ENCODE data around the gene GALE.
"Not testable (repeated sequence)": the region's sequence is repeated elsewhere in the genome, so short reads cannot be mapped to it uniquely, and the experiment has no call there.

Gene GALE

DNA sequence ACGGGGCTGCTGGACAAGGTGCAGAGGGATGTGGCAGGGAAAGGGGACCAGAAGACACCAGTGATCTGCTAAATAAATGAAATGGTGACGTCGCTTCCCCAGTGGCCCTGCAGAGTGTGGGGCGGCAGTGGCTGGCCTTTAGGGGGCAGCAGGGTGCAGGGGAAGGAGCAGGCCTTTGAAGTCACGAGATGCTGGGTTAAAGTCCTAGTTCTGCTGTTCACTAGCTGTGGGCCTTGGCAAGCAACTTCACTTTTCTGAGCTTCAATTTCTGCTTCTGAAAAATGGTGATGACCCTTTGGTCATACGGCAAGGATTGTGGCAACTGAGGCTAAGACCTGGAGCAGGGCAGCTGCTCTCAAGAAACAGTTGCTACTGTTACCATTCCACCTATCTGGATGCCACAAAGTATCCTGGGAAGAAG lies 9.2 kb upstream of the GALE start:
- H3K36me3 ChIP-seq (ENCODE audit: control insufficient read depth, insufficient read depth, low read length) = peaks cover 19% of the 10 kb centered on the region
- no peak overlapping the region for H3K4me3 ChIP-seq (ENCODE audit: extremely low read depth, insufficient read depth, low read length, poor library complexity, severe bottlenecking)
- no peaks in the 10 kb centered on the region for H3K4me1 ChIP-seq (ENCODE audit: control insufficient read depth, insufficient read depth, low read length, poor library complexity, severe bottlenecking)
- H3K27ac ChIP-seq (ENCODE audit: low read depth, low read length, severe bottlenecking) = no peak overlapping the region
- no peaks in the 10 kb centered on the region for H3K9me3 ChIP-seq (ENCODE audit: control insufficient read depth, low read length)
- WGBS, 2 experiments (ENCODE audit: insufficient coverage in 2 of 2) = 25 to 30% methylated on average over 5 to 6 of the region's 6 CpGs

DNA sequence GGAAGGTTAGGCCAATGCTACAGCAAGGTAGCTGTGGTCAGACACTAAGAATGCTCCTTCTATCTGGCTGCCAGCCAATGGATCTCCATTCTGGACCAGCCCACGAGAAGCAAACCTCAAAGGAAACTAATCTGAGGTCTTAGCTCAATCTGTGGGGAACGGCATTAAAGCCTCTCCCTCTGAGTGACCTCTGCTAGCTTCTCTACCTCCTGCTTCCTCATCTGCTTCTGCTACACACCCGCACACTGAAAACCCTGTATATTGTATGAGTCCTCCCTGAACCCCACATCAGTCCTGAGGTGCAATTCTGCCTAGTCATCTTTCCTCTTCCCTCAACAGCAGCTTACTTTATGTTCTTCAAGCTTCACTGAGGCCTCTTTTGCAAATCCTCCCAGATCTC lies 6.9 kb upstream of the GALE start:
- WGBS, 2 experiments (ENCODE audit: insufficient coverage in 2 of 2) = 86 to 96% methylated on average over 2 of the region's 3 CpGs
- Histone ChIP-seq H3K36me3 (ENCODE audit: control insufficient read depth, insufficient read depth, low read length) (peaks cover 9% of the 10 kb centered on the region), H3K27ac (ENCODE audit: low read depth, low read length, severe bottlenecking) (no peak overlapping the region), H3K9me3 (ENCODE audit: control insufficient read depth, low read length) (no peaks in the 10 kb centered on the region), H3K4me3 (ENCODE audit: extremely low read depth, insufficient read depth, low read length, poor library complexity, severe bottlenecking) (no peak overlapping the region), H3K4me1 (ENCODE audit: control insufficient read depth, insufficient read depth, low read length, poor library complexity, severe bottlenecking) (no peaks in the 10 kb centered on the region)

DNA sequence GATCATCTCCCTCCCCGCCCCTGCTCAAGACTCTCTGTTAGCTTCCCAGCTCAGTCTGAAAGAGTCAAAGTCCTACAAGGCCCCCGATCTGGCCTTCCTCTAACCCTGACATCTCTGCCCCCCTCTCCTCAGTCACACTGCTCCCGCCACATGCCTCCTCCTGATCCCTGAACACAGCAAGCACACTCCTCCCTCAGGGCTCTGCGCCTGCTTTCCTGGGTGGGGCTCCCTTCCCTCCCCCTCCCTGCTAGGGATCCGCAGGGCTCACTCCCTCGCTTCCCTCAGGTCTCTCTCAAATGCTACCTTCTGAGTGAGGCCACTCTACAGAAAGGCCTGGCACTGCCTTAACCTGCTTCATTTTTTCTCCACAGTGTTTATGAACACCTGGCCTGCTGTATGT lies 5.7 kb upstream of the GALE start:
- peaks cover 9% of the 10 kb centered on the region for H3K36me3 ChIP-seq (ENCODE audit: control insufficient read depth, insufficient read depth, low read length)
- WGBS, 2 experiments (ENCODE audit: insufficient coverage in 2 of 2) = 82 to 91% methylated on average over 4 to 6 of the region's 6 CpGs
- no peak overlapping the region for H3K4me3 ChIP-seq (ENCODE audit: extremely low read depth, insufficient read depth, low read length, poor library complexity, severe bottlenecking)
- H3K27ac ChIP-seq (ENCODE audit: low read depth, low read length, severe bottlenecking) = no peak overlapping the region
- no peaks in the 10 kb centered on the region for H3K9me3 ChIP-seq (ENCODE audit: control insufficient read depth, low read length)
- H3K4me1 ChIP-seq (ENCODE audit: control insufficient read depth, insufficient read depth, low read length, poor library complexity, severe bottlenecking) = peaks cover 1% of the 10 kb centered on the region

DNA sequence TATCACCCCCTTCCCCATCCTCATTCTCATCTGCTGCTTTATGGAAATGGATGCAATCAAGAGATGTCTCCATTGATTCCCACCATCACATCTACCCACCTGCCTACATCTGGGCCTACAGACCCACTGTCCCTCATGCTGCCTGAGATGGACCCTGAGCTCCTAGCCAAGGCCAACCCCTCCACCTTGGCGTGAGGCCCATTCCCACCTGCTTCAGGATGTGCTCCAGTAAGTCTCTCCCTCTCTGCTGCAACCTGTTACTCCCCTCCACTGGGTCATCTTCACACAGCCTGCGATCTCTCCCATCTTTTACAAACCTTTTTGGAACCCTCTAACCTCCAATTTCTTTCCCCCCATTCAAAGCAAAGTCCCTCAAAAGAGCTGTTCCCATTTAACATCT lies 4.5 kb upstream of the GALE start:
- H3K36me3 ChIP-seq (ENCODE audit: control insufficient read depth, insufficient read depth, low read length) = peaks cover 9% of the 10 kb centered on the region
- H3K27ac ChIP-seq (ENCODE audit: low read depth, low read length, severe bottlenecking) = no peak overlapping the region
- 88 to 95% methylated on average over 2 of the region's 2 CpGs for WGBS, 2 experiments (ENCODE audit: insufficient coverage in 2 of 2)
- no peak overlapping the region for H3K4me3 ChIP-seq (ENCODE audit: extremely low read depth, insufficient read depth, low read length, poor library complexity, severe bottlenecking)
- no peaks in the 10 kb centered on the region for H3K9me3 ChIP-seq (ENCODE audit: control insufficient read depth, low read length)
- peaks cover 3% of the 10 kb centered on the region for H3K4me1 ChIP-seq (ENCODE audit: control insufficient read depth, insufficient read depth, low read length, poor library complexity, severe bottlenecking)

DNA sequence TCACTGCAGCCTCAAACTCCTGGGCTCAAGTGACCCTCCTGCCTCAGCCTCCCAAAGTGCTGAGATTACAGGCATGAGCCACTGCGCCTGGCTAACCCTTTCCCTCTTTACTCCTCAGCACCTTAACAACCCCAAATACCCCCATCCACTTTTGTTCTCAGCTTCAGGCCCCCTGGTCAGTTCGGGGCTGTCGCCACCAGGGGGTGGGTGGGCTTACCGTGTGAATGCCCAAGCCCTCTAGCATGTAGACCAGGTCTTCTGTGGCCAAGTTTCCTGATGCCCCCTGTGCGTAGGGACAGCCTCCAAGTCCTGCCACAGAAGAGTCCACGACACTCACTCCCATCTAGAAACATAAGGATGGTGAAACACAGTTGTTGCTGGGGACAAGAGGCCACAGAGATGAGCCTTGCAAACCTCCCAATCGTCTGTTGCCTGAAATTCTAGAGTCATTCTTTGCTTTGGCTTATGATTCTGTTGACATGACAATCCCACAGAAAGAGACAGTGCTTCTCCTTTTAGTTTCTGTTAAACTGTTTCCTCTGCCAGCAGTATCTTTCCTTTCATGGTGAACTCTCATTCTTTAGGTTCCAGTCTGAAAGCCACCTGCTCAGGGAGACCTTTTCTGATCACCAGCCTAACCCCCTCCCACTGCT lies 3.8 kb upstream of the GALE start:
- Histone ChIP-seq H3K9me3 (ENCODE audit: control insufficient read depth, low read length) (no peaks in the 10 kb centered on the region), H3K27ac (ENCODE audit: low read depth, low read length, severe bottlenecking) (no peak overlapping the region), H3K36me3 (ENCODE audit: control insufficient read depth, insufficient read depth, low read length) (peaks cover 9% of the 10 kb centered on the region), H3K4me1 (ENCODE audit: control insufficient read depth, insufficient read depth, low read length, poor library complexity, severe bottlenecking) (peaks cover 6% of the 10 kb centered on the region), H3K4me3 (ENCODE audit: extremely low read depth, insufficient read depth, low read length, poor library complexity, severe bottlenecking) (no peak overlapping the region)
- 81 to 88% methylated on average over 4 to 7 of the region's 7 CpGs for WGBS, 2 experiments (ENCODE audit: insufficient coverage in 2 of 2)

DNA sequence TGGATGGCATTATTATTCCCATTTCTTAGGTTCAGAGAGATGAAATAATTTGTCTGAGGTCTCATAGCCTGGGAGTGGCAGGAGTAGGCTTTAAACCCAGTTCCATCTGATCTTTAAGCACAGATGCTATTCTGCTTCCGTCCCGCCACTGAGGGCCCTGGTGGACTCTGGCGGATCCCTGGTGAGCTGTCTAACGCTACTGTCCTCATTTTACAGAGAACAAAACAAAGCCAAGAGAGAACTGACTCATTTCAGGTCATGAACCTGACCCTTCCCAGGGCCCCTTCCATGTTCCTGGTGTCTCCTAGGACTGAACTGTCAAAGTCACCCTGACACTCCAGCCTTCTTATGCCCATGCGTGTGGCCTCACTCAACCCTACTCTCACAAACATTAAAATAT lies 3.1 kb upstream of the GALE start:
- Histone ChIP-seq H3K4me1 (ENCODE audit: control insufficient read depth, insufficient read depth, low read length, poor library complexity, severe bottlenecking) (peaks cover 13% of the 10 kb centered on the region), H3K36me3 (ENCODE audit: control insufficient read depth, insufficient read depth, low read length) (peaks cover 12% of the 10 kb centered on the region), H3K9me3 (ENCODE audit: control insufficient read depth, low read length) (no peaks in the 10 kb centered on the region), H3K4me3 (ENCODE audit: extremely low read depth, insufficient read depth, low read length, poor library complexity, severe bottlenecking) (no peak overlapping the region), H3K27ac (ENCODE audit: low read depth, low read length, severe bottlenecking) (no peak overlapping the region)
- WGBS, 2 experiments (ENCODE audit: insufficient coverage in 2 of 2) = 94 to 95% methylated on average over 5 of the region's 5 CpGs

DNA sequence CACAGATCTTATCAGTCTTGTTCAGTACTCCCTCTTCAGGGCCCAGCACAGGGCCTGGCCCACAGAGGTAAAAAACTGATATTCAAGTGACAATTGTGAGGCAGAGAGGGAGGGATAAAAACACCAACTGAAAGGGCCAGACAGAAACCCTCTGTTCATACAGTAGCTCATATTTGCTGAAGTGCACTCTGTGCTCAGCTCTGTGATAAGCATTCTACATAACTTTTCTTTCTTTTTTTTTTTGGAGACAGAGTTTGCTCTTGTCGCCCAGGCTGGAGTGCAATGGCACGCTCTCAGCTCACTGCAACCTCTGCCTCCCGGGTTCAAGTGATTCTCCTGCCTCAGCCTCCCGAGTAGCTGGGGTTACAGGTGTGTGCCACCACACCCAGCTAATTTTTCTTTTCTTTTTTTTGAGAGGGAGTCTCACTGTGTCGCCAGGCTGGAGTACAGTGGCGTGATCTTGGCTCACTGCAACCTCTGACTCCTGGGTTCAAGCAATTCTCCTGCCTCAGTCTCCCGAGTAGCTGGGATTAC lies 2.3 kb upstream of the GALE start:
- H3K4me3 ChIP-seq (ENCODE audit: extremely low read depth, insufficient read depth, low read length, poor library complexity, severe bottlenecking); H3K9me3 ChIP-seq (ENCODE audit: control insufficient read depth, low read length); H3K27ac ChIP-seq (ENCODE audit: low read depth, low read length, severe bottlenecking): not testable (repeated sequence)
- WGBS, 2 experiments (ENCODE audit: insufficient coverage in 2 of 2) = 90 to 93% methylated on average over 4 to 5 of the region's 7 CpGs
- Histone ChIP-seq H3K36me3 (ENCODE audit: control insufficient read depth, insufficient read depth, low read length) (peaks cover 15% of the 10 kb centered on the region), H3K4me1 (ENCODE audit: control insufficient read depth, insufficient read depth, low read length, poor library complexity, severe bottlenecking) (peaks cover 14% of the 10 kb centered on the region)

DNA sequence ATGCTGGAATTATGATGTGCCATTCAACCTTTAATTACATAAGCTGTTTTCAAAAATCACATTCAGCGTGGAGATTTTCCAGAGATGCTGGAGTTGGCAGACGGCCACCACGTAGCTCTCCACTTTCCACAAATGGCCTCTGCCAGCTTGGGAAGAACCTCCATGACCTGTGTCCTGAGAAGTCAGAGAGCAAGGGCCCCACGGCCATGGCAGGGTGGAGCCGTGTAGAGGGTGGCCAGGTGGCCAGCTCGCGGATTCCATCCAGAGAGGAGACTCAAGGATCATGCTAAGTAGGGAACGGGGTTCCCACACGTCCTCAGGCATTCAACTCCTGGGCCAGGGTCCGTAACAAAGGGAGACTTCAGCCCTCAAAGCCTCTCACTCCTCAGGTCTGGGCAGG lies 1.3 kb upstream of the GALE start:
- Histone ChIP-seq H3K36me3 (ENCODE audit: control insufficient read depth, insufficient read depth, low read length) (peaks cover 22% of the 10 kb centered on the region), H3K4me1 (ENCODE audit: control insufficient read depth, insufficient read depth, low read length, poor library complexity, severe bottlenecking) (peaks cover 14% of the 10 kb centered on the region), H3K27ac (ENCODE audit: low read depth, low read length, severe bottlenecking) (no peak overlapping the region), H3K4me3 (ENCODE audit: extremely low read depth, insufficient read depth, low read length, poor library complexity, severe bottlenecking) (no peak overlapping the region), H3K9me3 (ENCODE audit: control insufficient read depth, low read length) (no peaks in the 10 kb centered on the region)
- WGBS, 2 experiments (ENCODE audit: insufficient coverage in 2 of 2) = 77 to 82% methylated on average over 10 of the region's 10 CpGs

DNA sequence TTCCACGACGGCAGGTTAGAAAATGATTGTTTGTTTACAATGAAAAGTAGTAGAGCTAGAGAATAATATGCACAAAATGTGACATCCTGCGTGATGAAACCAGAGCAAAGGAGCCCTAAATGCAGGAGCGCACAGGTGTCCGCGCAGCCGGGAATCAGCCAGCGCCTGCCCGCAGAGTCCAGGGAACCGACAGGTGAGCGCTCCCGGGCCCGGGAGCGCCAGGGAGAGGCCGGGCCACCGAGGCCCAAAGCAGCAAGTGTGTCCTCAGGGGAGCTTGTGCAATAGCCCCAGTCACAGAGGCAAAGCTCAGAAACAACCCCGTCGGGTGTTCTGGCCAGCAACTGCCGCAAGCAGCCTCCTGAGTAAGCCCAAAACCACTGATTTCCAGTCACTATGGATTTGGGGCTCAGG lies 789 bp upstream of the GALE start:
- Histone ChIP-seq H3K36me3 (ENCODE audit: control insufficient read depth, insufficient read depth, low read length) (peaks cover 24% of the 10 kb centered on the region), H3K9me3 (ENCODE audit: control insufficient read depth, low read length) (no peaks in the 10 kb centered on the region), H3K4me1 (ENCODE audit: control insufficient read depth, insufficient read depth, low read length, poor library complexity, severe bottlenecking) (peaks cover 14% of the 10 kb centered on the region), H3K4me3 (ENCODE audit: extremely low read depth, insufficient read depth, low read length, poor library complexity, severe bottlenecking) (peak overlapping the region; percentile 80), H3K27ac (ENCODE audit: low read depth, low read length, severe bottlenecking) (peak overlapping the region; percentile 73)
- 30 to 32% methylated on average over 19 of the region's 19 CpGs for WGBS, 2 experiments (ENCODE audit: insufficient coverage in 2 of 2)

DNA sequence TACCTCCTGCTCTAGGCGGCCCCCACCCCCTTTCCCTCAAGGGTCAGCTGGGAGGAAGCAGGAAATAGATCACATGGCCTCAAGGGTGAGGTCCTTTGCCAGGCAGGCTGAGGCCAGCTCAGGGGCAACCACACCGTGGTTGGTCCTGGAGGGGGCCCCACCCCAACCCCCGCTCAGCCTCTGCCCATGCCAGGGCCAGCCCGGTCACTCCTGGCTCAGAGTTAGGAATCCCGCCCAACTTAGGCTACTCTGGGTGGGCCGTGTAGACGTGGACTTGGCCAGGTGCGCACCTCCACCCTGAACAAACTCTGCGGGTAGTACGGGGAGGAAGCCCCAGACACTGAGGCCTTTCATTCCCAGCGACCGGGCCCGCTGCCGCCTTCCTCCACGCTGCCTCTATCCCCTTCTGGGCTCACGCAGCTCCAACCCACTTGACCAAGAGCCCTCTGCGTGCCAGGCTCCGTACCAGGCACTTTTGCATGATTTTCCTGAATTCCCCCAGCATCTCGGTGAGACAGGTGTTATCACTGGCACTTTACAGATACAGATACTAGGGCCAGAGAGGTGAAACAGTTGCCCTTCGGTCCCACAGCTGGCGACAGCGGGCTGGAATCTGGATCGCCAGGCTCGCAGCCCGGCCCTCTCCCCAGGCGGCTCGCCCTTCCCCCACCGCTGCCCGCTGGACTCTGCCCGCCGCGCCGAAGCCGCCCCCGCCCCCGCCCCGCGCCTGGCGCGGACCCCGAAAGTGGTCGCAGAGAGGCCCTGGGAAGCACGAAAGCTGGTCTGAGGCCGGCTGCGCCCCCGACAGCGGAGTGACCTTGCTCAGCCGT lies 769 bp downstream of the GALE start:
- Histone ChIP-seq H3K4me1 (ENCODE audit: control insufficient read depth, insufficient read depth, low read length, poor library complexity, severe bottlenecking) (peaks cover 18% of the 10 kb centered on the region), H3K36me3 (ENCODE audit: control insufficient read depth, insufficient read depth, low read length) (peaks cover 32% of the 10 kb centered on the region), H3K4me3 (ENCODE audit: extremely low read depth, insufficient read depth, low read length, poor library complexity, severe bottlenecking) (peak overlapping the region; percentile 80), H3K9me3 (ENCODE audit: control insufficient read depth, low read length) (no peaks in the 10 kb centered on the region), H3K27ac (ENCODE audit: low read depth, low read length, severe bottlenecking) (peak overlapping the region; percentile 83)
- WGBS, 2 experiments (ENCODE audit: insufficient coverage in 2 of 2) = 4 to 6% methylated on average over 35 to 41 of the region's 48 CpGs

DNA sequence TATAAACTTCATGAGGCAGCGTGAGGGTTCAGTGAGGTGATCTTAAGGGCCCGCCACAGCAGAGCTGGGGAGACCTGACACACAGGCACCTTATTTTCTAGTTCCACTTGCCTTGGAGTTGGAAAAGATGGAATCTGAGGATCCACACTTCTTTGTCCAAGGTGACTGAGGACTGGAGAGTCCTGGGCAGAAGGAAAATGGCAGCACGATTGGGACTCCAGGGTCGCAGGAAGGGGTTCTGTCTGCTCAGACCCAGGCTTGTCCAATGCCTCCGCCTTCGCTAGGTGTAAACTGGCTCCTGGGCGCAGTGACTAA lies 1.3 kb downstream of the GALE start:
- Histone ChIP-seq H3K27ac (ENCODE audit: low read depth, low read length, severe bottlenecking) (peak overlapping the region; percentile 83), H3K4me3 (ENCODE audit: extremely low read depth, insufficient read depth, low read length, poor library complexity, severe bottlenecking) (peak overlapping the region; percentile 80), H3K36me3 (ENCODE audit: control insufficient read depth, insufficient read depth, low read length) (peaks cover 36% of the 10 kb centered on the region), H3K9me3 (ENCODE audit: control insufficient read depth, low read length) (no peaks in the 10 kb centered on the region), H3K4me1 (ENCODE audit: control insufficient read depth, insufficient read depth, low read length, poor library complexity, severe bottlenecking) (peaks cover 18% of the 10 kb centered on the region)
- WGBS, 2 experiments (ENCODE audit: insufficient coverage in 2 of 2) = 66 to 77% methylated on average over 3 to 7 of the region's 7 CpGs

Measured in mesodermal cell (in vitro differentiated cells).